Breast epithelium (tissue), 3 donors: ENCODE data around the gene TSGA10.

Experiments used
- POLR2A ChIP-seq: fragments of 450-650 bp; IDR thresholded peaks from one replicate; pipeline ENCODE4 v1.6.1; 2016; ENCODE audit warnings: antibody characterized with exemption, mild to moderate bottlenecking, moderate library complexity
- POLR2AphosphoS5 ChIP-seq, 3 donors: sonication (generic); formaldehyde crosslinking; IDR thresholded peaks; one replicate each; pipeline ENCODE4 v1.6.1; 2017; ENCODE audit warnings: antibody characterized with exemption in 3 of 3

GRCh38 chr2:99140056-99140859 lies 14.5 kb downstream of the TSGA10 start:
- TF ChIP-seq POLR2A, result no peak
- no peak for TF ChIP-seq POLR2AphosphoS5 (IDR thresholded peaks at IDR 0.05)
